Activated T-helper 1 cell treated with anti-CD3 and anti-CD28 coated beads, Interleukin-12 subunit alpha, Interleukin-12 subunit beta, Interleukin-2, Interleukin-4 antibody, amounts not matched to agents 30 ng/mL and 10 ng/mL and 1 ng/mL, durations not matched to agents 14 hours and 24 hours and 36 hours (primary cell): ENCODE results near the gene PYGM. TPM values are rescaled to one million over a fixed set of nuclear protein-coding genes. Genes with fewer than 3 reads are reported as not detected.

Source experiments
- DNase-seq: peaks from one replicate; pipeline ENCODE4 v3.0.0; 2021; ENCODE audit warnings: low spot score
- H3K27ac Mint-ChIP-seq: one replicate; pipeline ENCODE4 v1.8.0; 2021; ENCODE audit warnings: mild to moderate bottlenecking, mixed read lengths
- H3K27me3 Mint-ChIP-seq: one replicate; pipeline ENCODE4 v1.8.0; 2022; ENCODE audit warnings: mild to moderate bottlenecking, moderate library complexity, mixed read lengths; ENCODE audit not compliant: insufficient read depth
- H3K36me3 Mint-ChIP-seq: one replicate; pipeline ENCODE4 v1.8.0; 2021; ENCODE audit warnings: low read depth, mixed read lengths
- H3K4me1 Mint-ChIP-seq: one replicate; pipeline ENCODE4 v1.8.0; 2021; ENCODE audit warnings: low read depth, mixed read lengths
- H3K4me3 Mint-ChIP-seq: one replicate; pipeline ENCODE4 v1.8.0; 2021; ENCODE audit warnings: mild to moderate bottlenecking, moderate library complexity, mixed read lengths
- H3K9me3 Mint-ChIP-seq: one replicate; pipeline ENCODE4 v1.8.0; 2021; ENCODE audit warnings: mixed read lengths
- intact Hi-C: fragments of 100-400 bp; cut with micrococcal nuclease; formaldehyde crosslinking; loops from one replicate; pipeline ENCODE4 v1.15.1; 2024
- total RNA-seq: library from RNA; stranded (reverse); gene quantifications from 2 replicates; pipeline ENCODE4 v1.2.3, GENCODE V29; 2022

PYGM gene
- total RNA-seq: 2.7 and 4.8 TPM in 2 replicates

GRCh38 chr11:64759722-64760719 is at the start of gene PYGM:
Gene PYGM (minus strand): TSS chr11:64759974. CDS start chr11:64759898, 76 bp downstream.
- H3K4me1 Mint-ChIP-seq: peaks cover 54% of the 10 kb centered on the region
- intact Hi-C loops: no loop called here
- peak within 1 kb of the TSS; percentile 31 for H3K4me3 Mint-ChIP-seq
- H3K27me3 Mint-ChIP-seq: no peaks in the 10 kb centered on the region
- peak within 1 kb of the TSS; percentile 77 for H3K27ac Mint-ChIP-seq
- no peaks in the 10 kb centered on the region for H3K9me3 Mint-ChIP-seq
- peaks cover 41% of the 10 kb centered on the region for H3K36me3 Mint-ChIP-seq
- DNase-seq: no peak

GRCh38 chr11:64805481-64805880 is 45.7 kb upstream of the PYGM start:
- H3K9me3 Mint-ChIP-seq: no peaks in the 10 kb centered on the region
- peaks cover 20% of the 10 kb centered on the region for H3K36me3 Mint-ChIP-seq
- H3K27me3 Mint-ChIP-seq: no peaks in the 10 kb centered on the region
- DNase-seq: no peak
- H3K27ac Mint-ChIP-seq: no peak overlapping the region
- H3K4me1 Mint-ChIP-seq: peaks cover 29% of the 10 kb centered on the region
- intact Hi-C loops: no loop called here
- H3K4me3 Mint-ChIP-seq: peak overlapping the region; percentile 19

- Mint-ChIP-seq H3K4me1 (peaks cover 26% of the 10 kb centered on the region), H3K9me3 (no peaks in the 10 kb centered on the region), H3K4me3 (peak overlapping the region; percentile 88), H3K36me3 (peaks cover 18% of the 10 kb centered on the region), H3K27ac (no peak overlapping the region), H3K27me3 (no peaks in the 10 kb centered on the region)
- no peak for DNase-seq
- intact Hi-C loops: loop anchor here (5.0 kb wide), 2 partner anchors 73 to 308 kb away; partner anchors contain the start of genes EHD1 and TM7SF2
These were observed 44.8 kb upstream of the PYGM start for GRCh38 chr11:64804346-64805210.

DNA sequence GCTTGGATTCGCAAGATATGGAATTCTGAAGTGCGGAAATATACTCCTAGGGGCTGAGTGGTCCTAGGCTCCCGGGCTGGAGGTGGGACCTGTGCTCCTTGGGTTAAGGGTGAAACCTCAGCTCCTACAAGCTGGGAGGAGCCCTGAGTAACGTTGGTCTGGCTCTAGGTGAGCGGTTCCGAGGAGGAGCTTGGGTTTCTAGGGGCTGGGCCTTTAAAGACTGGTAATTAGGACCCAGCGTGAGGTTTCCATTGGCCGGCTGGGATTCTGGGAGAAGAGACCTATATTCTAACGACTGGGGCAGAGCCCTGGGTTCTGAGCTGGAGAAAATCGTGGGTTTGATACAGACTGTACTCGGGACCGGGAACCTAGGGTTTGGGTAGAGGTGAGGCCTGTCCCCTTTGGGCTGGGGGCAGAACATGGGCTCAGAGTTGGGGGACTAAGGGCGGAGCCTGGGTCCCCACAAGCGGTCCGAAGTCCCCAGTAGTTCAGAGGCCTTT is 44.1 kb upstream of the PYGM start:
- peak overlapping the region; percentile 88 for H3K4me3 Mint-ChIP-seq
- H3K27me3 Mint-ChIP-seq: no peaks in the 10 kb centered on the region
- peaks cover 18% of the 10 kb centered on the region for H3K36me3 Mint-ChIP-seq
- no peak for DNase-seq
- peaks cover 23% of the 10 kb centered on the region for H3K4me1 Mint-ChIP-seq
- intact Hi-C loops: loop anchor here (1.0 to 5.0 kb wide), 6 partner anchors 26 to 308 kb away; partner anchors contain the start of genes ATG2A, EHD1, PPP2R5B and RASGRP2
- peak overlapping the region; percentile 83 for H3K27ac Mint-ChIP-seq
- H3K9me3 Mint-ChIP-seq: no peaks in the 10 kb centered on the region

- H3K36me3 Mint-ChIP-seq: peaks cover 21% of the 10 kb centered on the region
- no peaks in the 10 kb centered on the region for H3K27me3 Mint-ChIP-seq
- peaks cover 26% of the 10 kb centered on the region for H3K4me1 Mint-ChIP-seq
- DNase-seq: peak; percentile 89
- no peaks in the 10 kb centered on the region for H3K9me3 Mint-ChIP-seq
- intact Hi-C loops: loop anchor here (1.0 to 5.0 kb wide), 6 partner anchors 25 to 309 kb away; partner anchors contain the start of genes ATG2A, EHD1, PPP2R5B and RASGRP2
- peak within 1 kb of the TSS; percentile 83 for H3K27ac Mint-ChIP-seq
- peak within 1 kb of the TSS; percentile 88 for H3K4me3 Mint-ChIP-seq
These were observed 43.5 kb upstream of the PYGM start, which contains the start of gene MAP4K2 for GRCh38 chr11:64803158-64803845. Gene MAP4K2 (minus strand): TSS chr11:64803214. CDS start chr11:64803149, 65 bp downstream.

DNA sequence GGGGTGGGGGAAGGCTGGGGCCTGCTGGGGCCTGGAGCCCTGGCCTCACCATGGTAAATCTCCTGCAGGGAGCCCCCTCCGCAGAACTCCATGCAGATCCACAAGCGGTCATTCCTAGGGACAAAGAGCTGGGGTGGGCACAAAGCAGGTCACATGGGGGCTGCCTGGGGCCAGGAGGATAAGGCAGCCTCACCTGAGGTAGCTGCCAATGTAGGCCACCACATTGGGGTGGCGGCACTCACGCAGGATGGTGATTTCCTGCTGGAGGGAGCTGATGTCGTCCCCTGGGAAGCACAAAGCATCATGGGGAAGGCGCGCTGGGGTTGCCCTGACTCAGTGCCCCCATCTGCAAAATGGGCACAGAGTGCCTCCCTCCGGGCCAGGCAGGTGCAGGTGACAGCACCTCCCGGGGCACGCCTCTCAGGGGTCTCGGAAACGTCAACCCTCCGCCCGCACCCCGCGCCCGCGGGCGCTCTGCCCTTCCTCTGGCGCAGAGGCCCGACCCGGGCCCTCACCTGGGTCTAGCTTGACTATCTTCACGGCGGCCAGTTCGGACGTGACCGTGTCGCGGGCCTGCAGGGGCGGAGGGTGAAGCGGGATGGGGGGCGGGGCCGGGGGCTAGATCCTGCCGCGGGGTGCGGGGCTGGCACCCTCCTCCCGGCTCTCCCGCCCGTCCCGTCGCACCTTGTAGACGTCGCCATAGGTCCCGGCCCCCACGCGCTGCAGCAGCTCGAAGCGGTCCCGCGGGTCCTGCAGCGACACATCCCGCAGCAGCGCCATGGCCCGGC is 42.8 kb upstream of the PYGM start:
- intact Hi-C loops: loop anchor here (1.0 to 5.0 kb wide), 7 partner anchors 8 to 310 kb away; partner anchors contain the start of genes ATG2A, EHD1, MEN1 and PPP2R5B

GRCh38 chr11:64801561-64802369 is 42.0 kb upstream of the PYGM start:
- intact Hi-C loops: loop anchor here (1.0 to 5.0 kb wide), 5 partner anchors 9 to 311 kb away; partner anchors contain the start of genes EHD1, MEN1, PPP2R5B and RASGRP2

More for the DNA sequence above, 42.8 kb upstream of the PYGM start:
- Mint-ChIP-seq H3K4me1 (peaks cover 21% of the 10 kb centered on the region), H3K9me3 (no peaks in the 10 kb centered on the region), H3K27ac (peak overlapping the region; percentile 63), H3K4me3 (peak overlapping the region; percentile 84), H3K27me3 (no peaks in the 10 kb centered on the region), H3K36me3 (peaks cover 18% of the 10 kb centered on the region)
- peak; percentile 16 for DNase-seq

DNA sequence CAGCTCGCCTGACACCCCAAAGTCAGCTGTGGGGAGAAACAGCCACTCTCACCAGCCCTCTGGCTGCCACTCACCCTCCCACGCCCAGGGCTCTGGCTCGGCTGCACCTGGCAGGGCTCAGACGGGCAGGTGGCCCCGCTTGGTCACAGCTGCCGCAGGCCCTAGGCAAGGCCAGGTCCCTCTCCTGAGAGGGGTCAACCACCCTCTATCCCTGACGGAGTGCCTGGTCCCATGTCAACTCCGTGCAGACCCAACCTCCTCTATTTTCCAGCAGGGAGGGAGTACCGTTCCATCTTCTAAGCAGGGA is 41.3 kb upstream of the PYGM start:
- DNase-seq: no peak
- no peaks in the 10 kb centered on the region for H3K27me3 Mint-ChIP-seq
- intact Hi-C loops: loop anchor here (5.0 kb wide), 2 partner anchors 76 to 311 kb away; partner anchors contain the start of genes EHD1 and TM7SF2
- no peak overlapping the region for H3K27ac Mint-ChIP-seq
- peak overlapping the region; percentile 30 for H3K4me3 Mint-ChIP-seq
- peaks cover 16% of the 10 kb centered on the region for H3K36me3 Mint-ChIP-seq
- H3K4me1 Mint-ChIP-seq: peaks cover 13% of the 10 kb centered on the region
- H3K9me3 Mint-ChIP-seq: no peaks in the 10 kb centered on the region

More at GRCh38 chr11:64801561-64802369, 42.0 kb upstream of the PYGM start:
- Mint-ChIP-seq H3K4me3 (peak overlapping the region; percentile 84), H3K4me1 (peaks cover 17% of the 10 kb centered on the region), H3K36me3 (peaks cover 16% of the 10 kb centered on the region), H3K9me3 (no peaks in the 10 kb centered on the region), H3K27ac (peak overlapping the region; percentile 63), H3K27me3 (no peaks in the 10 kb centered on the region)
- DNase-seq: no peak

- H3K9me3 Mint-ChIP-seq: no peaks in the 10 kb centered on the region
- no peaks in the 10 kb centered on the region for H3K27me3 Mint-ChIP-seq
- intact Hi-C loops: loop anchor here (5.0 kb wide), 2 partner anchors 77 to 312 kb away; partner anchors contain the start of genes EHD1 and TM7SF2
- H3K4me1 Mint-ChIP-seq: peaks cover 13% of the 10 kb centered on the region
- DNase-seq: no peak
- peak overlapping the region; percentile 30 for H3K4me3 Mint-ChIP-seq
- no peak overlapping the region for H3K27ac Mint-ChIP-seq
- peaks cover 14% of the 10 kb centered on the region for H3K36me3 Mint-ChIP-seq
These were observed 40.8 kb upstream of the PYGM start for GRCh38 chr11:64800303-64801157.
